SK-N-SH (cell line): ENCODE results near the gene FMO4. TPM values are rescaled to one million over a fixed set of nuclear protein-coding genes. Genes with fewer than 3 reads are reported as not detected.

ENCODE experiments used
- CTCF ChIA-PET: fragments of 300-600, 350-600 bp; formaldehyde crosslinking; extraction: SDS; loops from one replicate; lab custom pipeline; 2021; lab: Yijun Ruan, JAX
- POLR2A ChIA-PET: fragments of 350-600 bp; sonication (Branson Sonifier 250); formaldehyde crosslinking; extraction: SDS; loops from one replicate; lab custom pipeline; 2020; ENCODE audit warnings: antibody characterized with exemption, inconsistent platforms; lab: Yijun Ruan, JAX
- DNase-seq: peaks from one replicate; pipeline ENCODE4 v3.0.0; 2012
- H2AFZ ChIP-seq: fragments of 200-600 bp; sonication (generic); 2 replicates; pipeline ENCODE4 v1.8.1; 2016; ENCODE audit warnings: antibody characterized with exemption, mild to moderate bottlenecking, low read depth
- H3F3A ChIP-seq: fragments of 200-600 bp; sonication (generic); replicated peaks from 2 replicates; pipeline ENCODE3; 2016; ENCODE audit warnings: antibody characterized with exemption, mild to moderate bottlenecking; ENCODE audit not compliant: insufficient read depth
- H3K27ac ChIP-seq, 2 experiments: fragments of 200-500 bp in 1 of 2; fragments of 200-600 bp in 1 of 2; sonication (Bioruptor generic) in 1 of 2; sonication (generic), shearing (Covaris generic) in 1 of 2; 2 replicates each; pipeline versions ENCODE4 v1.5.1 to v1.6.1; 2014 to 2016; ENCODE audit warnings: low read depth in 2 of 2, inconsistent platforms in 1 of 2, low read length in 1 of 2, mild to moderate bottlenecking in 1 of 2, mixed read lengths in 1 of 2
- H3K27me3 ChIP-seq: fragments of 200-600 bp; sonication (generic), shearing (Covaris generic); 2 replicates; pipeline ENCODE4 v1.6.1; 2016; ENCODE audit warnings: mixed run types; ENCODE audit not compliant: insufficient read depth
- H3K36me3 ChIP-seq, 2 experiments: fragments of 200-500 bp in 1 of 2; fragments of 200-600 bp in 1 of 2; sonication (Bioruptor generic) in 1 of 2; sonication (generic) in 1 of 2; replicated peaks in 1 of 2; 2 replicates each; pipeline versions ENCODE3 to v1.5.1; 2014 to 2016; ENCODE audit warnings: low read length in 1 of 2, mild to moderate bottlenecking in 1 of 2; ENCODE audit not compliant: insufficient read depth in 2 of 2, control insufficient read depth in 1 of 2
- H3K4me1 ChIP-seq, 2 experiments: fragments of 200-500 bp in 1 of 2; fragments of 200-600 bp in 1 of 2; sonication (Bioruptor generic) in 1 of 2; sonication (generic), shearing (Covaris generic) in 1 of 2; 2 replicates each; pipeline versions ENCODE4 v1.5.1 to v1.6.1; 2014 to 2016; ENCODE audit warnings: low read depth in 1 of 2, low read length in 1 of 2, mixed run types in 1 of 2; ENCODE audit not compliant: insufficient read depth in 2 of 2, control insufficient read depth in 1 of 2
- H3K4me2 ChIP-seq: fragments of 200-600 bp; sonication (generic), shearing (Covaris generic); 2 replicates; pipeline ENCODE4 v1.6.1; 2017; ENCODE audit warnings: mixed run types
- H3K4me3 ChIP-seq, 2 experiments: fragments of 200-500 bp in 1 of 2; fragments of 200-600 bp in 1 of 2; sonication (Bioruptor generic) in 1 of 2; sonication (generic), shearing (Covaris generic) in 1 of 2; 2 replicates each; pipeline versions ENCODE4 v1.5.1 to v1.8.1; 2014 to 2016; ENCODE audit warnings: low read depth in 2 of 2, inconsistent platforms in 1 of 2, low read length in 1 of 2, mild to moderate bottlenecking in 1 of 2, mixed read lengths in 1 of 2, moderate library complexity in 1 of 2
- H3K79me2 ChIP-seq: fragments of 200-600 bp; sonication (generic); 2 replicates; pipeline ENCODE4 v1.8.1; 2017; ENCODE audit warnings: mild to moderate bottlenecking; ENCODE audit not compliant: insufficient read depth
- H3K9ac ChIP-seq: fragments of 200-600 bp; sonication (generic); 2 replicates; pipeline ENCODE4 v1.6.1; 2017; ENCODE audit warnings: mixed run types
- H3K9me2 ChIP-seq: fragments of 200-600 bp; sonication (generic); 2 replicates; pipeline ENCODE4 v1.6.1; 2017; ENCODE audit warnings: mixed run types
- H3K9me3 ChIP-seq: fragments of 200-600 bp; sonication (generic); 2 replicates; pipeline ENCODE4 v1.6.1; 2017; ENCODE audit warnings: mixed run types, mild to moderate bottlenecking, moderate library complexity
- H4K20me1 ChIP-seq: fragments of 200-600 bp; sonication (generic); 2 replicates; pipeline ENCODE4 v1.6.1; 2017; ENCODE audit warnings: mild to moderate bottlenecking, mixed run types; ENCODE audit not compliant: insufficient read depth
- CHD2 ChIP-seq: fragments of 150-350 bp; IDR thresholded peaks from 2 replicates; pipeline ENCODE4 v1.6.1; 2018; ENCODE audit warnings: low read length; ENCODE audit not compliant: partially characterized antibody
- EZH2phosphoT487 ChIP-seq: fragments of 200-600 bp; sonication (generic); IDR thresholded peaks from 2 replicates; pipeline ENCODE4 v1.6.1; 2017; ENCODE audit warnings: low read depth, mixed run types, mild to moderate bottlenecking, antibody characterized with exemption, moderate library complexity, borderline replicate concordance
- FOSL2 ChIP-seq: IDR thresholded peaks from 2 replicates; pipeline ENCODE4 v1.4.0; 2012; ENCODE audit warnings: low read depth, mild to moderate bottlenecking, moderate library complexity, borderline replicate concordance
- FOXM1 ChIP-seq: IDR thresholded peaks from 2 replicates; pipeline ENCODE4 v1.4.0; 2012; ENCODE audit warnings: low read depth, mild to moderate bottlenecking
- GABPA ChIP-seq: IDR thresholded peaks from 2 replicates; pipeline ENCODE4 v1.4.0; 2012; ENCODE audit warnings: low read depth, mild to moderate bottlenecking
- GATA2 ChIP-seq: sonication (generic); formaldehyde crosslinking; IDR thresholded peaks from 2 replicates; pipeline ENCODE4 v1.5.0; 2020; ENCODE audit warnings: mild to moderate bottlenecking, missing genetic modification reagents
- IRF3 ChIP-seq: fragments of 150-350 bp; IDR thresholded peaks from 2 replicates; pipeline ENCODE4 v1.6.1; 2016; ENCODE audit warnings: mild to moderate bottlenecking, low read depth, low read length
- MEF2A ChIP-seq: IDR thresholded peaks from 2 replicates; pipeline ENCODE4 v1.4.0; 2012; ENCODE audit warnings: low read depth, borderline replicate concordance
- NRF1 ChIP-seq: IDR thresholded peaks from 2 replicates; pipeline ENCODE4 v1.6.1; 2012; ENCODE audit warnings: low read depth, mild to moderate bottlenecking, low read length
- POLR2AphosphoS5 ChIP-seq: IDR thresholded peaks from 2 replicates; pipeline ENCODE4 v1.6.1; 2012; ENCODE audit warnings: low read depth, low read length
- RXRA ChIP-seq: IDR thresholded peaks from 2 replicates; pipeline ENCODE4 v1.4.0; 2012; ENCODE audit warnings: low read depth, mild to moderate bottlenecking, borderline replicate concordance
- SIN3A ChIP-seq: IDR thresholded peaks from 2 replicates; pipeline ENCODE4 v1.6.1; 2012; ENCODE audit warnings: low read depth, mild to moderate bottlenecking, low read length, moderate library complexity, borderline replicate concordance
- SMC3 ChIP-seq: IDR thresholded peaks from 2 replicates; pipeline ENCODE4 v1.6.1; 2012; ENCODE audit warnings: low read depth, low read length, improper control_type of control experiment
- TCF12 ChIP-seq: IDR thresholded peaks from 2 replicates; pipeline ENCODE4 v1.4.0; 2012
- YY1 ChIP-seq: IDR thresholded peaks from 2 replicates; pipeline ENCODE4 v1.4.0; 2012; ENCODE audit warnings: low read depth, mild to moderate bottlenecking
- WGBS: methylation state at CpG from one replicate; pipeline ENCODE4 v1.1.6; 2017; ENCODE audit warnings: low lambda C conversion rate; 5-methylcytosine and 5-hydroxymethylcytosine counted together
- polyA plus RNA-seq, 3 experiments: library from polyadenylated mRNA; depleted of rRNA; stranded (reverse); fragments of >200 nt; gene quantifications; 2 replicates each; pipeline ENCODE4 v1.2.3, GENCODE V29; 2012
- TF ChIP-seq, protein P1 (sequence below): fragments of 150-350 bp; IDR thresholded peaks from 2 replicates; pipeline ENCODE4 v1.6.1; 2017; ENCODE audit warnings: antibody characterized with exemption, low read length, low read depth, borderline replicate concordance
- TF ChIP-seq, protein P2 (sequence below): IDR thresholded peaks from 2 replicates; pipeline ENCODE4 v1.4.0; 2012; ENCODE audit warnings: low read depth, borderline replicate concordance
- TF ChIP-seq, protein P3 (sequence below): IDR thresholded peaks from 2 replicates; pipeline ENCODE4 v1.4.0; 2012; ENCODE audit warnings: low read depth, borderline replicate concordance

Gene FMO4
- polyA plus RNA-seq, 1 of the 3 experiments (the other 2 are of a cell fraction), result 1.6 TPM

- Histone ChIP-seq H3K36me3 (no peaks in the 10 kb centered on the region), H3K4me3 (no peak overlapping the region), H3K9ac (no peak overlapping the region), H3F3A (no peaks in the 10 kb centered on the region), H4K20me1 (no peaks in the 10 kb centered on the region), H2AFZ (no peak overlapping the region), H3K27me3 (no peaks in the 10 kb centered on the region), H3K9me2 (no peaks in the 10 kb centered on the region), H3K27ac (no peak overlapping the region), H3K4me1 (no peaks in the 10 kb centered on the region), H3K4me2 (no peak overlapping the region), H3K79me2 (no peaks in the 10 kb centered on the region), H3K9me3 (no peaks in the 10 kb centered on the region)
- POLR2A ChIA-PET, result no interaction called here
- DNase-seq, result no peak
- CTCF ChIA-PET, result no interaction called here
- no peak for TF ChIP-seq SIN3A
- TF ChIP-seq, protein P1, sequence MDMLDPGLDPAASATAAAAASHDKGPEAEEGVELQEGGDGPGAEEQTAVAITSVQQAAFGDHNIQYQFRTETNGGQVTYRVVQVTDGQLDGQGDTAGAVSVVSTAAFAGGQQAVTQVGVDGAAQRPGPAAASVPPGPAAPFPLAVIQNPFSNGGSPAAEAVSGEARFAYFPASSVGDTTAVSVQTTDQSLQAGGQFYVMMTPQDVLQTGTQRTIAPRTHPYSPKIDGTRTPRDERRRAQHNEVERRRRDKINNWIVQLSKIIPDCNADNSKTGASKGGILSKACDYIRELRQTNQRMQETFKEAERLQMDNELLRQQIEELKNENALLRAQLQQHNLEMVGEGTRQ, result no peak
- no peak for TF ChIP-seq MEF2A
- no peak for TF ChIP-seq RXRA
These were observed 36.6 kb downstream of the FMO4 start for GRCh38 chr1:171350594-171350993.

GRCh38 chr1:171351961-171352360 is 38.0 kb downstream of the FMO4 start:
- CTCF ChIA-PET, result no interaction called here
- TF ChIP-seq, protein P2, sequence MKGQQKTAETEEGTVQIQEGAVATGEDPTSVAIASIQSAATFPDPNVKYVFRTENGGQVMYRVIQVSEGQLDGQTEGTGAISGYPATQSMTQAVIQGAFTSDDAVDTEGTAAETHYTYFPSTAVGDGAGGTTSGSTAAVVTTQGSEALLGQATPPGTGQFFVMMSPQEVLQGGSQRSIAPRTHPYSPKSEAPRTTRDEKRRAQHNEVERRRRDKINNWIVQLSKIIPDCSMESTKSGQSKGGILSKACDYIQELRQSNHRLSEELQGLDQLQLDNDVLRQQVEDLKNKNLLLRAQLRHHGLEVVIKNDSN, result no peak
- TF ChIP-seq GATA2 (CRISPR knock-in tag), result no peak
- TF ChIP-seq EZH2phosphoT487, result no peak
- no peak for TF ChIP-seq TCF12
- no peak for TF ChIP-seq NRF1
- POLR2A ChIA-PET, result no interaction called here

DNA sequence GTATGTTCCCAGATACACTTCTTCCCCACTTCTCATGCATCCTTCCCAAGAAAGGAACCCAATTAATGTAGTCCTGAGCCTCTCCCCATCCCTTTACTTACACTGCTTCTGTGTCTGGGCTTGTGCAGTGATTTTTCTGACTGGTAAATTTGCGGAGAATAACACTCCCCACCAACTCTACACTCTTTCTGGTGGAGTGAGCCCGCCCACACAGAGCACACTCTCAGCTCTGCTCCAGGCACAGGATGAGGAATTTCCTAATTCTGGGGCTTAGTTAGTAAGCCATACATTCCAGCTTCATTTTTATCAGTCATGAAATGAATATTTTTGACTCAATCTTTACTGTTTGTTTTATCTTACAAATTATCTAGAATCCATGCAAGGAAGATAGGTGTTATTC is 38.6 kb downstream of the FMO4 start:
- CTCF ChIA-PET, result interaction anchor here (0.8 kb wide), 1 partner anchor 8 kb away, joined by 3 read pairs; no protein-coding TSS in a partner anchor
- H3K9me3 ChIP-seq, result no peaks in the 10 kb centered on the region
- TF ChIP-seq POLR2AphosphoS5, result no peak
- no peak for TF ChIP-seq TCF12
- no peak for TF ChIP-seq CHD2
- TF ChIP-seq FOSL2, result no peak
- TF ChIP-seq, protein P3, sequence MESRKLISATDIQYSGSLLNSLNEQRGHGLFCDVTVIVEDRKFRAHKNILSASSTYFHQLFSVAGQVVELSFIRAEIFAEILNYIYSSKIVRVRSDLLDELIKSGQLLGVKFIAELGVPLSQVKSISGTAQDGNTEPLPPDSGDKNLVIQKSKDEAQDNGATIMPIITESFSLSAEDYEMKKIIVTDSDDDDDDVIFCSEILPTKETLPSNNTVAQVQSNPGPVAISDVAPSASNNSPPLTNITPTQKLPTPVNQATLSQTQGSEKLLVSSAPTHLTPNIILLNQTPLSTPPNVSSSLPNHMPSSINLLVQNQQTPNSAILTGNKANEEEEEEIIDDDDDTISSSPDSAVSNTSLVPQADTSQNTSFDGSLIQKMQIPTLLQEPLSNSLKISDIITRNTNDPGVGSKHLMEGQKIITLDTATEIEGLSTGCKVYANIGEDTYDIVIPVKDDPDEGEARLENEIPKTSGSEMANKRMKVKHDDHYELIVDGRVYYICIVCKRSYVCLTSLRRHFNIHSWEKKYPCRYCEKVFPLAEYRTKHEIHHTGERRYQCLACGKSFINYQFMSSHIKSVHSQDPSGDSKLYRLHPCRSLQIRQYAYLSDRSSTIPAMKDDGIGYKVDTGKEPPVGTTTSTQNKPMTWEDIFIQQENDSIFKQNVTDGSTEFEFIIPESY, result no peak
- no peak for TF ChIP-seq GABPA
- no peak for TF ChIP-seq YY1
- TF ChIP-seq FOXM1, result no peak
- TF ChIP-seq IRF3, result no peak
- TF ChIP-seq SMC3, result no peak
- TF ChIP-seq, protein P1, result no peak

More at GRCh38 chr1:171351961-171352360, 38.0 kb downstream of the FMO4 start:
- H2AFZ ChIP-seq, result no peak overlapping the region
- no peaks in the 10 kb centered on the region for H3K4me1 ChIP-seq
- no peak overlapping the region for H3K4me2 ChIP-seq
- H3K27ac ChIP-seq, result no peak overlapping the region
- H3K79me2 ChIP-seq, result no peaks in the 10 kb centered on the region
- H3K36me3 ChIP-seq, result no peaks in the 10 kb centered on the region
- no peaks in the 10 kb centered on the region for H4K20me1 ChIP-seq
- H3K27me3 ChIP-seq, result no peaks in the 10 kb centered on the region
- DNase-seq, result no peak
- H3K9ac ChIP-seq, result no peak overlapping the region
- 25% methylated on average over 3 of the region's 3 CpGs for WGBS
- no peak overlapping the region for H3K4me3 ChIP-seq
- H3K9me3 ChIP-seq, result no peaks in the 10 kb centered on the region
- H3F3A ChIP-seq, result peaks cover 4% of the 10 kb centered on the region
- H3K9me2 ChIP-seq, result no peaks in the 10 kb centered on the region

More for the DNA sequence above, 38.6 kb downstream of the FMO4 start:
- Histone ChIP-seq H3K27me3 (no peaks in the 10 kb centered on the region), H3K9me2 (no peaks in the 10 kb centered on the region), H2AFZ (no peak overlapping the region), H3K4me1 (no peaks in the 10 kb centered on the region), H3K9ac (no peak overlapping the region), H4K20me1 (no peaks in the 10 kb centered on the region), H3K36me3 (no peaks in the 10 kb centered on the region), H3K4me3 (no peak overlapping the region), H3K79me2 (no peaks in the 10 kb centered on the region), H3K4me2 (no peak overlapping the region), H3F3A (peaks cover 4% of the 10 kb centered on the region), H3K27ac (no peak overlapping the region)
- 17% methylated on average over 2 of the region's 2 CpGs for whole genome bisulfite sequencing
- DNase-seq, result no peak
- POLR2A ChIA-PET, result no interaction called here
